KMS-11 (cell line): ENCODE measurements around the gene GXYLT2.

Experiments used
- H2AFZ ChIP-seq: fragments of 200-600 bp; sonication (generic); 2 replicates; pipeline ENCODE4 v1.6.1; 2016; ENCODE audit warnings: antibody characterized with exemption, mixed run types, low read depth
- H3K27ac ChIP-seq: fragments of 200-600 bp; sonication (generic); 2 replicates; pipeline ENCODE4 v1.6.1; 2016; ENCODE audit warnings: mild to moderate bottlenecking, mixed run types
- H3K27me3 ChIP-seq: fragments of 200-600 bp; sonication (generic); 2 replicates; pipeline ENCODE4 v1.6.1; 2017; ENCODE audit warnings: mild to moderate bottlenecking, low read depth, mixed run types, moderate library complexity; ENCODE audit not compliant: insufficient read depth
- H3K36me3 ChIP-seq: fragments of 200-600 bp; sonication (generic); 2 replicates; pipeline ENCODE4 v1.6.1; 2017; ENCODE audit warnings: mild to moderate bottlenecking, mixed run types; ENCODE audit not compliant: insufficient read depth
- H3K4me1 ChIP-seq: fragments of 200-600 bp; sonication (generic); 2 replicates; pipeline ENCODE4 v1.6.1; 2016; ENCODE audit warnings: mild to moderate bottlenecking, low read depth, mixed run types; ENCODE audit not compliant: poor library complexity, severe bottlenecking
- H3K4me2 ChIP-seq: fragments of 200-600 bp; sonication (generic); 2 replicates; pipeline ENCODE4 v1.7.0; 2016; ENCODE audit warnings: mild to moderate bottlenecking, mixed run types
- H3K4me3 ChIP-seq: fragments of 200-600 bp; sonication (generic); IDR thresholded peaks from 2 replicates; pipeline ENCODE4 v1.6.1; 2017; ENCODE audit warnings: low read depth, low read length, mixed read lengths; ENCODE audit not compliant: insufficient read depth
- H3K79me2 ChIP-seq: fragments of 200-600 bp; sonication (generic); 2 replicates; pipeline ENCODE4 v1.6.1; 2016; ENCODE audit warnings: low read depth, mixed run types; ENCODE audit not compliant: insufficient read depth
- H3K9ac ChIP-seq: fragments of 200-600 bp; sonication (generic); 2 replicates; pipeline ENCODE4 v1.6.1; 2016; ENCODE audit warnings: mild to moderate bottlenecking, mixed run types
- H4K20me1 ChIP-seq: fragments of 200-600 bp; sonication (generic); 2 replicates; pipeline ENCODE4 v1.6.1; 2016; ENCODE audit warnings: mild to moderate bottlenecking, mixed run types; ENCODE audit not compliant: insufficient read depth
- TF ChIP-seq, protein P1 (sequence below): fragments of 200-600 bp; sonication (generic); conservative IDR thresholded peaks from 2 replicates; pipeline ENCODE4 v1.6.1; 2017; ENCODE audit warnings: low read depth, mild to moderate bottlenecking, antibody characterized with exemption, low read length, moderate library complexity, mixed read lengths

GXYLT2 gene

GRCh38 chr3:72950372-72950771 is 62.5 kb downstream of the GXYLT2 start:
- Histone ChIP-seq H2AFZ (no peak overlapping the region), H3K9ac (no peak overlapping the region), H3K4me3 (no peak overlapping the region), H3K27ac (no peak overlapping the region), H3K4me2 (no peak overlapping the region), H3K27me3 (no peaks in the 10 kb centered on the region), H3K79me2 (no peaks in the 10 kb centered on the region), H4K20me1 (no peaks in the 10 kb centered on the region), H3K4me1 (no peaks in the 10 kb centered on the region), H3K36me3 (no peaks in the 10 kb centered on the region)
- TF ChIP-seq, protein P1, sequence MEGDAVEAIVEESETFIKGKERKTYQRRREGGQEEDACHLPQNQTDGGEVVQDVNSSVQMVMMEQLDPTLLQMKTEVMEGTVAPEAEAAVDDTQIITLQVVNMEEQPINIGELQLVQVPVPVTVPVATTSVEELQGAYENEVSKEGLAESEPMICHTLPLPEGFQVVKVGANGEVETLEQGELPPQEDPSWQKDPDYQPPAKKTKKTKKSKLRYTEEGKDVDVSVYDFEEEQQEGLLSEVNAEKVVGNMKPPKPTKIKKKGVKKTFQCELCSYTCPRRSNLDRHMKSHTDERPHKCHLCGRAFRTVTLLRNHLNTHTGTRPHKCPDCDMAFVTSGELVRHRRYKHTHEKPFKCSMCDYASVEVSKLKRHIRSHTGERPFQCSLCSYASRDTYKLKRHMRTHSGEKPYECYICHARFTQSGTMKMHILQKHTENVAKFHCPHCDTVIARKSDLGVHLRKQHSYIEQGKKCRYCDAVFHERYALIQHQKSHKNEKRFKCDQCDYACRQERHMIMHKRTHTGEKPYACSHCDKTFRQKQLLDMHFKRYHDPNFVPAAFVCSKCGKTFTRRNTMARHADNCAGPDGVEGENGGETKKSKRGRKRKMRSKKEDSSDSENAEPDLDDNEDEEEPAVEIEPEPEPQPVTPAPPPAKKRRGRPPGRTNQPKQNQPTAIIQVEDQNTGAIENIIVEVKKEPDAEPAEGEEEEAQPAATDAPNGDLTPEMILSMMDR = no peak

GRCh38 chr3:72950801-72951200 is 63.0 kb downstream of the GXYLT2 start:
- H3K79me2 ChIP-seq = no peaks in the 10 kb centered on the region
- TF ChIP-seq, protein P1 = no peak
- H2AFZ ChIP-seq = no peak overlapping the region
- no peak overlapping the region for H3K4me2 ChIP-seq
- H3K4me3 ChIP-seq = no peak overlapping the region
- H3K9ac ChIP-seq = no peak overlapping the region
- H3K4me1 ChIP-seq = no peaks in the 10 kb centered on the region
- H3K36me3 ChIP-seq = no peaks in the 10 kb centered on the region
- no peaks in the 10 kb centered on the region for H4K20me1 ChIP-seq
- no peaks in the 10 kb centered on the region for H3K27me3 ChIP-seq
- H3K27ac ChIP-seq = no peak overlapping the region

DNA sequence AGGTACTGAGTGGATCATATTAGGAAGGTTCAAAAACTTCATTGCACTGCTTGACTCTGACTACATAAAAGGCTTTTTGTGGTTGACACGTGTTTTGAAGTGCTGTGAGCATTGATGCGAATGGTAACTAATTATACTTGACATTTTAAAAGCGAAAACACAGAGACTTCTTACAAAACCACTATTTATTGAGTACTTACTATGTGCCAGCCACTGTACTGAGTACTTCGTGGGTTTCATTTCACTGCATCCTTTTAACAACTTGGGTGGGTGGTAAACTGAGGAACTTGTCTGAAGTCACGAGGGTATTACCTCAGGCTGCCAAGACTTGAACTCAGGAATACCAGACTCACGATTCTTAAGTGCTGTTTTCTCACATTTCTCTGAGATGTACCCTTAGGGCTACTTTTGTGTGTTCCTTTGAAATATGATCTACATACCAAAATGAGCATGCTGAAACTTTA is 63.4 kb downstream of the GXYLT2 start:
- H3K79me2 ChIP-seq = no peaks in the 10 kb centered on the region
- H4K20me1 ChIP-seq = no peaks in the 10 kb centered on the region
- H3K27me3 ChIP-seq = no peaks in the 10 kb centered on the region
- H3K9ac ChIP-seq = no peak overlapping the region
- H2AFZ ChIP-seq = no peak overlapping the region
- no peak overlapping the region for H3K4me2 ChIP-seq
- H3K36me3 ChIP-seq = no peaks in the 10 kb centered on the region
- no peak overlapping the region for H3K4me3 ChIP-seq
- H3K27ac ChIP-seq = no peak overlapping the region
- TF ChIP-seq, protein P1 = no peak
- H3K4me1 ChIP-seq = no peaks in the 10 kb centered on the region

DNA sequence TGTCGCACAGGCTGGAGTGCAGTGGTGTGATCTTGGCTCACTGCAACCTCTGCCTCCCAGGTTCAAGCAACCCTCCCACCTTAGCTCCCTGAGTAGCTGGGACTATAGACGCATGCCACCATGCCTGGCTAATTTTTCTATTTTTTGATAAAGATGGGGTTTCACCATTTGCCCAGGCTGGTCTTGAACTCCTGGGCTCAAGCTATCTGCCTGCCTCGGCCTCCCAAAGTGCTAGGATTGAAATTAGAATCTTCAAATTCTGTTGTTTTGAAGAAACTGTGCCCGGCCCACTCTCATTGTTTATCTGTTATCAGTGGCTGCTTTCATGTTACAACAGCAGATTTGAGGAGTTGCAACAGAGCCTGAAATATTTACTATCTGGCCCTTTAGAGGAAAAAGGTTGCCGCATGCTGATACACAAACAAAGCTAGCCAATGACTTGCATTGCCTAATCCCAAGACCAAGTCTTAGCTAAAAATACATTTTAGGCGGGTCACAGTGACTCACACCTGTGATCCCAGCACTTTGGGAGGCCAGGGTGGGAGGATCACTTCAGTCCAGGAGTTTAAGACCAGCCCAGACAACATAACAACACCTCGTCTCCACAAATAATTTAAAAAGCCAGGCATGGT is 65.6 kb downstream of the GXYLT2 start:
- Histone ChIP-seq H3K79me2 (no peaks in the 10 kb centered on the region), H3K4me2 (no peak overlapping the region), H3K4me3 (no peak overlapping the region), H3K9ac (no peak overlapping the region), H3K36me3 (no peaks in the 10 kb centered on the region), H4K20me1 (no peaks in the 10 kb centered on the region), H3K4me1 (no peaks in the 10 kb centered on the region), H3K27me3 (no peaks in the 10 kb centered on the region), H3K27ac (no peak overlapping the region), H2AFZ (no peak overlapping the region)
- TF ChIP-seq, protein P1 = no peak
